Mononuclear cell (primary cell): Measurements from ENCODE around the gene UCN. TPM values are rescaled to one million over a fixed set of nuclear protein-coding genes. Genes with fewer than 3 reads are reported as not detected.
"Not testable (repeated sequence)": the region's sequence is repeated elsewhere in the genome, so short reads cannot be mapped to it uniquely, and the experiment has no call there.

Experiments used
- H3K27me3 ChIP-seq: 2 replicates; pipeline ENCODE4 v1.6.0; 2011; ENCODE audit warnings: low read length, control low read depth; ENCODE audit not compliant: insufficient read depth
- H3K4me1 ChIP-seq: 2 replicates; pipeline ENCODE4 v1.5.1; 2011; ENCODE audit warnings: mild to moderate bottlenecking, low read length, control low read depth; ENCODE audit not compliant: insufficient read depth
- H3K4me3 ChIP-seq: 2 replicates; pipeline ENCODE4 v1.5.1; 2011; ENCODE audit warnings: mild to moderate bottlenecking, low read length, moderate library complexity
- H3K9me3 ChIP-seq: 2 replicates; pipeline ENCODE4 v1.5.1; 2011; ENCODE audit warnings: low read depth, mild to moderate bottlenecking, control low read depth, low read length
- total RNA-seq: library from RNA; depleted of rRNA; stranded (reverse); fragments of >200 nt; gene quantifications from one replicate; pipeline ENCODE4 v1.2.3, GENCODE V29; 2012

UCN gene
- total RNA-seq, 1 donor: not detected

DNA sequence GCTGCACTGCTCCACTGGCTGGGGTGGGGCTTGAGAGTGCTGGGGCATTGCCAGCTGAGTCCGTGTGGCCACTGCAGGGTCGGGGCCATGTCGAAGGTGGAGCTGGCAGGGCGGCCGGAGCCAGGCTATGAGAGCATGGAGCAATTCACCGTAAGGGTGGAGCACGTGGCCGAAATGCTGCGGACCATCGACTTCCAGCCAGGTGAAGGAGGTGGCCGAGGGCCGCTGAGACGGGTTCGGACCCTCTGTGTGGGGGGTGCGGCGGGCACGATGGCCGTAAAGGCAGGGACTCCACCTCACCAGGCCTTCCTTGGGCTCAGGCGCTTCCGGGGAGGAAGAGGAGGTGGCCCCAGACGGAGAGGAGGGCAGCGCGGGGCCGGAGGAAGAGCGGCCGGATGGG lies 2.1 kb downstream of the UCN start:
- Histone ChIP-seq H3K9me3 (no peaks in the 10 kb centered on the region), H3K27me3 (peaks cover 29% of the 10 kb centered on the region), H3K4me1 (peaks cover 18% of the 10 kb centered on the region), H3K4me3 (no peak overlapping the region)

- Histone ChIP-seq H3K4me3 (no peak overlapping the region), H3K27me3 (peaks cover 29% of the 10 kb centered on the region), H3K4me1 (peaks cover 18% of the 10 kb centered on the region), H3K9me3 (no peaks in the 10 kb centered on the region)
Measured at GRCh38 chr2:27305516-27305915, 2.7 kb downstream of the UCN start.

GRCh38 chr2:27304488-27305240 lies 3.6 kb downstream of the UCN start:
- H3K4me1 ChIP-seq: peaks cover 18% of the 10 kb centered on the region

DNA sequence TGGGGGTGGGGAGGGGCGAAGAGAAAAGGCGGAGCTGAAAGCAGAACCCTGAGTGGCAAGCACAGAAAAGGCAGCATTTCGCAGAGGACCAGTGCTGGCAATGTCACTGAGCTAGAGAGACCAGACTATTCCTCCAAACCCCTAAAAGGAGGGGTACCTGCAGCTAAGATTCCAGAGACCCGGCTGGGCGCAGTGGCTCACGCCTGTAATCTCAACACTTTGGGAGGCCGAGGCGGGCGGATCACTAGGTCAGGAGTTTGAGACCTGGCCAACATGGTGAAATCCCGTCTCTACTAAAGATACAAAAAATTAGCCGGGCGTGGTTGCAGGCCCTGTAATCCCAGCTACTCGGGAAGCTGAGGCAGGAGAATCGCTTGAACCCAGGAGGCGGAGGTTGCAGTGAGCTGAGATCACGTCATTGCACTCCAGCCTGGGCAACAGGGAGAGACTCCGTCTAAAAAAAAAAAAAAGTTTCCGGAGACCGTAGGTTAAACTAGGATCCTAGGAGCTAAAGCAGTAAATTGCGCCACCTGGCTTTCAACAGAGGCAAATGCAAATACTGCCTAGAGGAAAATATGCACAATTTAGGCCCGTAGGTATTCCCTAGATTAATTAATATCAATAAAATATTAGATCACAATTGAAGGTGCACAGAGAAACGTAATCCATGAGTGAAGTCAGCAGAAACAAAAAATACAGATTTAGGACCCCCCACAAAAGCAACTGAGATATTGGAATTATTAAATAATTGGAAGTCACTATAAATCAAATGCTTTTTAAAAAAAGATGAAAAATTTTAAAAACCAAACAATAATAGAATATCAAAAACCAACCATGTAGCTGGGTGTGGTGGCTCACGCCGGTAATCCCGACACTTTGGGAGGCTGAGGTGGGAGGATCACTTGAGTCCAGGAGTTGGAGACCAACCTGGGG lies 4.9 kb downstream of the UCN start:
- no peaks in the 10 kb centered on the region for H3K9me3 ChIP-seq
- peak overlapping the region; percentile 16 for H3K4me3 ChIP-seq
- peaks cover 18% of the 10 kb centered on the region for H3K4me1 ChIP-seq
- peaks cover 29% of the 10 kb centered on the region for H3K27me3 ChIP-seq

More at GRCh38 chr2:27304488-27305240, 3.6 kb downstream of the UCN start:
- Histone ChIP-seq H3K9me3 (no peaks in the 10 kb centered on the region), H3K4me3 (no peak overlapping the region), H3K27me3 (peaks cover 29% of the 10 kb centered on the region)

- H3K9me3 ChIP-seq, H3K4me3 ChIP-seq, H3K27me3 ChIP-seq: not testable (repeated sequence)
- H3K4me1 ChIP-seq: peaks cover 19% of the 10 kb centered on the region
Measured at GRCh38 chr2:27300606-27301005, 7.6 kb downstream of the UCN start.

DNA sequence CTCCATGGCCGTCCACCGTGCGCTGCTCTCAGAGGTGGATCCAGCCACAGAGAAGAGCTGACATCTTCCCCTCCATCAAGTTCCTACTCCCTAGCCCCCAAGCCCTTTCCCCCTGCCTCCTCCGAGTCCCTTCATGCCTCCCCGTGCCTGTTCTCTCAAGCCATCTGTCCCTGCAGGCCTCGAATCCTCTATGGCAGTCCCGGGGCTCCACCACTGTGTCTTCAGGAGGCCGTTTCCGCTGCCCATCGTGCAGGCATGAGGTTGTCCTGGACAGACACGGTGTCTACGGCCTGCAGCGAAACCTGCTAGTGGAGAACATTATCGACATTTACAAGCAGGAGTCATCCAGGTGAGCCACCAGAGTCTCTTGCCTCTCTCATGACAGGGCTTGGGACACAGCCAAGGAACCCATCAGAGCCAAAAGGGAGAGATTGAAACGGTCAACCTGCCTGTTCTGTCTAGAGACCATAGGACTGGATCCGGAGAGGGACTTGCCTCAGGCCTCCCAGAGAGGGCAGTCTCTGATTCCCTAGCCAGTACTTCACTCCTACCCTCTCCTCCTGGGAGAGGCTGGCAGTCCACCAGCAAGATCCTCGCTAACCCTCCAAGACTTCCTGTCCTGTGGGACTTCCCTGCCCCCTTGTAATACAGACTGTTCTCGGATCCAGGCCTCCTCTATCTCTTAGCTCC lies 9.7 kb downstream of the UCN start:
- H3K9me3 ChIP-seq: no peaks in the 10 kb centered on the region
- H3K4me1 ChIP-seq: peaks cover 19% of the 10 kb centered on the region
- H3K4me3 ChIP-seq: no peak overlapping the region
- H3K27me3 ChIP-seq: no peaks in the 10 kb centered on the region

DNA sequence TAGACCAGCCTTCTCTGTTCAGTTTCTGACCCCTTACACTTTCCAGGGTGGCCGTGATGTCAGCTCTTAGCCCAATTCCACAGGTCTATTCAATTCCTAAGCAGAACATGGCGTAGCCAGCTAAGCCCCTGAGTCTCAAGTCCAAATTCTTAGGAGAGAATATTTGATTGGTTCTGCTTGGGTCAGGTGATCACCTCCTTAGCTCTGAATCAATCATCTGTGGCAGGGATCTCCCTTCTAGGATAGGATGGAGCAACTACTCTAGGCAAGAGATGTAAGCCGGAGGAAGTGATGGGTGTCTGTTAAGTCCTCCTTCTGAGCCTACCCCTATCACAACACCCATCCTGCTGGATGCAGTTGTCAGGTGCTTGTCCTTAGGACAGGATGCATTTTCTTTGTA lies 11.1 kb downstream of the UCN start:
- H3K9me3 ChIP-seq: no peaks in the 10 kb centered on the region
- H3K4me1 ChIP-seq: peaks cover 13% of the 10 kb centered on the region
- no peak overlapping the region for H3K4me3 ChIP-seq
- no peaks in the 10 kb centered on the region for H3K27me3 ChIP-seq

DNA sequence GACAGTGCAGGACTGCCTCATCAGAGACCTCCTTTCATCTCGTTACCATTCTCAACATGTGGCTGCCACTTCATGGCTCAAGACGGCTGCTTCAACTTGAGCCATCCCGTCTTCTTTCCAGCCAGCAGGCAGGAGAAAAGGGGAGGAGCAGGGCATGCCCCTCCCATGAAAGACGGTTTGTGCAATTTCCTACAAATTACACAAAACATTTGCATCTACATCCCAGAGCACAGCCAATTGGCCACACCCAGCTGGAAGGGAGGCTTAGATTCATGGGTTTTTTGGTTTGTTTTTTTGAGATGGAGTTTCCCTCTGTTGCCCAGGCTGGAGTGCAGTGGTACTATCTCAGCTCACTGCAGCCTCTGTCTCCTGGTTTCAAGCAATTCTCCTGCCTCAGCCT lies 11.8 kb downstream of the UCN start:
- no peaks in the 10 kb centered on the region for H3K9me3 ChIP-seq
- H3K4me3 ChIP-seq: no peak overlapping the region
- H3K4me1 ChIP-seq: peaks cover 13% of the 10 kb centered on the region
- H3K27me3 ChIP-seq: no peaks in the 10 kb centered on the region

- H3K27me3 ChIP-seq: no peaks in the 10 kb centered on the region
- H3K9me3 ChIP-seq: no peaks in the 10 kb centered on the region
- no peak overlapping the region for H3K4me3 ChIP-seq
- H3K4me1 ChIP-seq: peaks cover 13% of the 10 kb centered on the region
Measured at GRCh38 chr2:27294928-27295327, 13.3 kb downstream of the UCN start.

GRCh38 chr2:27291865-27292264 lies 16.4 kb downstream of the UCN start:
- Histone ChIP-seq H3K27me3 (no peaks in the 10 kb centered on the region), H3K4me1 (peaks cover 10% of the 10 kb centered on the region), H3K9me3 (no peaks in the 10 kb centered on the region), H3K4me3 (no peak overlapping the region)

- no peaks in the 10 kb centered on the region for H3K9me3 ChIP-seq
Measured at GRCh38 chr2:27290549-27290948, 17.7 kb downstream of the UCN start.

DNA sequence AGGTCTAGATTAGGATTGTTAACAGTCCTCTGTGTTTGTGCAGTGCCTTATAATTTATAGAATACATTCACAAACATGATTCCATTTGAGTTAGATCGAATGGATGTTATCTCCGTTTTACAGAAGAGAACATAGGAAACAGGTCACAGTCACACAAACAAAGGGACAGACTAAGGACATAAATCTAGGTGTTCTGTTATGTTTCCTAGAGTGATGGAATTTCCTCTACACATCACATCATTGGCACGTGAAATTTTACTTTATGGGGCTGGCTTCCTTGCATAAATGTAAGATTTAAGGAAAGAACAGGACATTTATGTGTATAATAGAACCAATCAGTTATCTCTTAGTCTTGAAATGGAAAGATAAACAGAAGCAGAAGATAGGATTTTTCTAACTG lies 19.6 kb downstream of the UCN start:
- no peaks in the 10 kb centered on the region for H3K4me1 ChIP-seq
- H3K9me3 ChIP-seq: no peaks in the 10 kb centered on the region
- H3K4me3 ChIP-seq: no peak overlapping the region
- H3K27me3 ChIP-seq: no peaks in the 10 kb centered on the region

More at GRCh38 chr2:27290549-27290948, 17.7 kb downstream of the UCN start:
- Histone ChIP-seq H3K4me1 (no peaks in the 10 kb centered on the region), H3K27me3 (no peaks in the 10 kb centered on the region), H3K4me3 (no peak overlapping the region)

- Histone ChIP-seq H3K9me3 (no peaks in the 10 kb centered on the region), H3K4me1 (no peaks in the 10 kb centered on the region), H3K4me3 (no peak overlapping the region), H3K27me3 (peaks cover 1% of the 10 kb centered on the region)
Measured at GRCh38 chr2:27285481-27285880, 22.8 kb downstream of the UCN start.

DNA sequence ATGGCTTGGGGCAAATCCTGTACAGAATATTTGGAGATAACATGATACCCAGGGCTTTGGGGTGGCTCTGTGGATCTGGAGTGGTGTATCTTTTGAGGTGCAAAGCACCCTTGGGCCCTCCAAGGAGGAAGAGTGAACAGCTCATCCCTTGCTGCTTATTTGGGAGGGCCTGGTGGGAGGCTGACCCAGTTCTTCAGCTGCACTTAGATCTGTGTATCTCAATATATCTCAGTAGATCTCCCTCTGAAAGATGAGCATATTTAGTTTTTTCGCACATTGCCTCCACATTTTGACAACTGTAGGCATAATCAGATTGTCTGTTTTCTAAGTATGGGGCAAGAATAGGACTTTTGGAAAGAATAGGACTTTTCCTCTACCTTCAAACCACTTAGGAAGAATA lies 23.2 kb downstream of the UCN start:
- Histone ChIP-seq H3K9me3 (no peaks in the 10 kb centered on the region), H3K27me3 (peaks cover 3% of the 10 kb centered on the region), H3K4me3 (no peak overlapping the region), H3K4me1 (no peaks in the 10 kb centered on the region)

DNA sequence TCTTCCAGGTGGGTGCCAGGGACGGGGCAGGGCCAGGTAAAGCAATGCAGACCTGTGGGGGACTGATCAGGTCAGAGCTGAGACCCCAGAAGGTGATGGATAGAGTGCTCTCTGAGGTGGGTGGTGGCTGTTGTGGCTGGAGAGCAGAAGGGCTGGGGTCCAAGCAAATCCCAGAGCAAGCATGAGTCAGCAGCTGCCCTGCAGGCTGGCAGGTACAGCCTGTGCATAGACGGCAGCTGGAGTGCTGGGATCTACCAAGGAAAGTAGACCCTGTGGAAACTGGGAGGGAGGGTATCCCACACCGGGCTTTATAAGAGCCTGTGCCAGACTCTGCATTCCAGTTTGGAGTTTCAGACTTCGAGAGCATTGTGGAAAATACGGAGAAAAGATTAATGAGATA lies 25.4 kb downstream of the UCN start:
- Histone ChIP-seq H3K4me3 (no peak overlapping the region), H3K9me3 (no peaks in the 10 kb centered on the region), H3K27me3 (peaks cover 3% of the 10 kb centered on the region), H3K4me1 (peaks cover 3% of the 10 kb centered on the region)
